ENCODE measurements around the gene ERO1A.

The ERO1A gene

DNA sequence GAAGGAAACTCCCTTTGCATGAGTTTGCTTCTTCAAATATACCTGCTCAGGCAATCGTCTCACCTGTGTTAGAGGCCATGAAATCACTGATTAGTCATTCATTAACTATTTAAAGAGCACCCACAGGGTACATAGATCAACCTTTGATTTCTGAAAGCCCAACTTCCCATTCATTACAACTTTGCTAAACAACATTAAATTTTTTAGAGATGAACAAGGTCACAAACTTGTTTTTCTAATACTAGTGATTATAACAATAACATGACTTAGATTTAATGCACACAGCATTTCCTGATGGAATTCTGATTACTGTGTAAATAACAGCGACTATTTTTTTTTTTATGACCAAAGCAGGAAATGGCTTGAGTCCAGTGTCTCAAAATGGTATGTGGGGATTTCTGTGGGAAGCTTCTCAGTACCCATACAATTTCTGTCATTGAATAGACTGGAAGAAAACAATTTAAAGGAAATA is 5.4 kb upstream of the ERO1A start:
- no peak for DNase-seq (ENCODE audit: low read depth in 2 of 2)

GRCh38 chr14:52694761-52695480 is 437 bp downstream of the ERO1A start:
- peak in 1 of 2 donors; percentile 9 for DNase-seq (ENCODE audit: low read depth in 2 of 2)

- DNase-seq (ENCODE audit: low read depth in 2 of 2) = no peak
Observed at GRCh38 chr14:52693532-52693931, 1.8 kb downstream of the ERO1A start.

DNA sequence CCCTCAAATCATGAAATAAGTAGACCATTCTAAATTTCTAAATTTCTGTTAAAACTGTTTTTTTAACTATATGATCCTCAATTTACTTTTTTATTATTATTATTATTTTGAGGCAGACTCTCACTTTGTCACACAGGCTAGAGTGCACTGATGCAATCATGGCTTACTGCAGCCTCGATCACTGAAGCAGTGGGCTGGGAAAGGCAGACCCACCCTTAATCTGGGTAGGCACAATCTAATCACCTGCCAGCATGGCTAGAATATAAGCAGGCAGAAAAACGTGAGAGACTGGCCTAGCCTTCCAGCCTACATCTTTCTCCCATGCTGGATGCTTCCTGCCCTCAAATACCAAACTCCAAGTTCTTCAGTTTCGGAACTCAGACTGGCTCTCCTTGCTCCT is 2.3 kb downstream of the ERO1A start:
- DNase-seq (ENCODE audit: low read depth in 2 of 2) = no peak

DNA sequence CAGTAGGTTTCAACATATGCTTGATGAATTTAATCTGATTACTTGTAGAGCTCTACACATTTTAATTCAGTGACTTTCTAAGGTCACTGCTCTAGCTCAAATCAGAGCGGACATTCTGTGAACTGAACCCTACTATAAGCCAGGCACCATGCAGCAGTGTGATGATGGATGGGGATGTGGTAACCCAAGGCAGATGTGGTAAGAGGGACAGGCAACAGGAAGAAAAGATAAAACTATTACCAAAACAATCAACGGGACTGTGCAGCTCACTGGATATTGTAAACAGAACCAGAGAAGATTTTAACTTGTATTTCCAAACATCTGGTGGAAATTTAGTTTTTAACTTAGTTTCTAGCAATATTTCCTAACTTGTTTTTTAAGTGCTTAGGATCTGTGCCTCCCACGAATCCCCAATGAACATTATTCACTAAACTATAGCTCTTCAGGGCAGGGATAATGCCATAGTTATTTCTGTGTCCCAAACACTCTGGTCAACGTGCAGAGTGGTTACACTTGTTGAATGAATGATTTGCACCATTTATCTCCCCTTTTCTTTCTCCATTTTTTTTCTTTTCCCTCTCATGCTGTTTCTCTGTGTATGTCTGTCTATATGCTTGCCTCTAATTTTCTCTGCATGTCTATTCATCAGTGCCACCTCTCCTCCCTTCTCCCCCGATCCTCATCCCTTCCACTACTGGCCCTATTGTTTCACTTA is 3.0 kb downstream of the ERO1A start:
- DNase-seq (ENCODE audit: low read depth in 2 of 2) = no peak

DNA sequence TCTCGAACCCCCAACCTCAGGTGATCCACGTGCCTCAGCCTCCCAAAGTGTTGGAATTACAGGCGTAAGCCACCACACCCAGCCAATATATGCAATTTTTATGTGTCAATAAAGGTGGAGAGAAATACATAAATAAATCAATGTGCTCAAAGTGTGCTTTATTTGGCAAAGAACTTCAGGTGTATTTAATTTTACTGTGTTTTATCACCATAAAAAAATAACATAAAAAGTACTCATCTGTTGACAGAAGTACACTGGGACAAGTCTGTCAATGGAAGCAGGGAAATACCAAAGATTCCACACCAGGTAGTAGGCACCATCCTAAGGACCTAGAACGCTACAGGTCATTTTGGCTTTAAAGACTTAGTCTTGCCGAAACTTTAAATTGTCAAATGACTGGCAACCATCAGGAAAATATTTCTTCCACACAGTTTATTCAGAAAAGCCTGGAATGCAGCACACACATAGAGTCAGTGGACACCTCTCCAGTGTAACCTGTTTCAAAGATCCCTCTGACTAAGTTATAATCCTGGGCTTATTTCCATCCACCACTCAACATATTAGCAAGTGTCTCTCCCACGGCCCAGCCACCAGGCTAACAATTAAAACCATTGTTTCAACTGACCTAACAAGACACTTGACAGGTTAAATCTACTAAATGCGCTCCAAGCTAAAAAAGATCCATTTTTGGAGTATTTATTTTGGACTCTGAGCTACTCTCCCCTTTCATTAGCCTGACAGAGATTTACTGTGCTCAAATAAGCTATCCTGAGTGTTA is 4.2 kb downstream of the ERO1A start:
- no peak for DNase-seq (ENCODE audit: low read depth in 2 of 2)

DNA sequence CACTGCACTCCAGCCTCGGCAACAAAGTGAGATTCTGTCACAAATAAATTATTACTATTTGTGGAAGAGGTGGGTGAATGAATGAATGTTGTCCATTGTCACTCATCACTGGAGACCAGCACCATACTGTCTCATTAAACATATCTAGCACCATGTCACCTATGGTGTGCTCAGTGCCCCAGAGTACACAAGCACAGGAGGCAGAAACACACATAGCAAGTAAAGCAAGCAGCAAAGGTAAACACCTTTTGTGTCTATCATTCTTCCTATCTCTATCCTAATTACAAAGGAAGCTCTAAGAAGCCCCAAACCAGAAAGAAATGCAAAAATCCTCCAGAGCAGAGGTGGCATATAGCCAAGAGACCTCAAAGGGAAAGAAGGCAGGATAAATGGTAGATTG is 9.2 kb downstream of the ERO1A start:
- no peak for DNase-seq (ENCODE audit: low read depth in 2 of 2)

DNA sequence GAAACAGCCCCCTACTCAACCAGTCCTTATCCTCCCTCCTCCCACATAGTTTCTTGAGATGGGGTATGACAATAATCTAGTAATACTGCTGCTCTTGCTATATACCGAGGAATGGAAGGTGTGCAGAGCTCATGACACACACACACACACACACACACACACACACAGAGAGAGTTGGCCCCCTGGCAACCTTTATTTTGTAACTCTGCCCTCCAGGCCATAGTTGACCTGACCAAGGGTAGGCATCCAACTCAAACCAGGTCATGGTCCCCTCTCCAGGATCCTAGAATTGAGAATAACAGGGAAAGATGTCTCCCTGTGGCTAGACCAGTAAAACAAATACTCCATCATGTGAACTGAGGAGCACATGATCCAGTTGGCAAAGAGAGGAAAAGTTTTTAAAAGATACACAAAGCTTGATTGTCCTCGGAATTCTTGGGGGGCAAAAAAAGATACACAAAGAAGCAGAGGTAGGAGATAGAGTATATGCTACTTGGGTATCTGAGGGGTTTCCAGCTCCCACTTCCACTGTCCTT is 11.3 kb downstream of the ERO1A start:
- DNase-seq (ENCODE audit: low read depth in 2 of 2) = no peak

DNA sequence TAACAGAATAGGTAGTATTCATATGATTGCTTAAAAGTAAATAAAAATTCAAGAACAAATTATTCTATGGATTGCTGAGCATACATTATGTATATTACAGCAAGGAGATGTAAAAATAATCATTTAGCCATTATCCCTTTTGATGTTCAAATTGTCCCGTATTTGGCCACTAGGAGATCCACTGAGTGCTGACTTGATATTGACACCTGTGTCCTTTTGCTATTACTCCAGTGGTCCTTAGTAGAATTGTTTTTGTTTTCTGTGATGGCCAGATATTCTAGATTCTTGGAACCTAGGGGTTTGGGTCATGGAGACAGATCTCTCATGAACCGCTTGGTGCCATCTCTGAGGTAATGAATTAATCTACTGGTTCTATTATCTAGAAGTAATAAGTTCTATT is 16.8 kb downstream of the ERO1A start:
- no peak for DNase-seq (ENCODE audit: low read depth in 2 of 2)

DNA sequence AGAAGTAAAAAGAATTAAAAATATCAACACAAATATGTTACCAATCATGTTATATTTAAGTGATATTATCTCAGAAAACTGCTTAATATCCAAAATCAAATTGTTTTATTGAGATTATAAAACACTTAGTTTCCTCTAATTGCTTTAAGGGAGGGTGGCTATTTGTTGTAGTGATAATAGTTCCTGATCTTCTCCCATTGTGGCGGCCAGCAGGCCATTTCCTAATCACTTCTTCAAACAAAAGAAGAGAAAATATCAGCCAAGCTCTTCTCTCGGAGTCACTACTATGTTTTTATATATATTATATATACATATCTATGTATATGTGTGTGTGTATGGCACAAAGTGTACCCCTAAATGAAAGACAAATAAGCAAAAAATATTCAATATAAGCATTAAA is 31.5 kb downstream of the ERO1A start:
- DNase-seq (ENCODE audit: low read depth in 2 of 2) = no peak

GRCh38 chr14:52661314-52661713 is 34.0 kb downstream of the ERO1A start:
- no peak for DNase-seq (ENCODE audit: low read depth in 2 of 2)

- no peak for DNase-seq (ENCODE audit: low read depth in 2 of 2)
Observed at GRCh38 chr14:52660832-52661231, 34.5 kb downstream of the ERO1A start.

DNA sequence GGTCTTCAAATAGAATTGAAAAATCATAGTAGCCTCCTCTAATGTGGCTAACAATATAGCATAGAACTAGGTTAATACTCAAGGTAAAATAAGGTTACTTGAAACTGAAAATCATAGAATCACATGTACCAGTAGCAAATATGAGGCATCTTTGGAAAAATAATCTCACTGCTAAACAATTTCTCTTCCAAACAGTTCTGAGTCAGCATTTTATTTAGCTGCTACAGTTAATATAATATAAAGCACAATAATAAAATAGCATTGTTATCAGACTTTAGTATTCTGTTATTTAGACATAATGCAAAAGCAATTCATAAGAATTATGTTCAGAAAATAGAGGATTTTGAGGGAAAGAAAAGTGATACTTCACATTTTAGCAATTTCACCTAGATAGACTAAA is 35.0 kb downstream of the ERO1A start:
- DNase-seq (ENCODE audit: low read depth in 2 of 2) = no peak

DNA sequence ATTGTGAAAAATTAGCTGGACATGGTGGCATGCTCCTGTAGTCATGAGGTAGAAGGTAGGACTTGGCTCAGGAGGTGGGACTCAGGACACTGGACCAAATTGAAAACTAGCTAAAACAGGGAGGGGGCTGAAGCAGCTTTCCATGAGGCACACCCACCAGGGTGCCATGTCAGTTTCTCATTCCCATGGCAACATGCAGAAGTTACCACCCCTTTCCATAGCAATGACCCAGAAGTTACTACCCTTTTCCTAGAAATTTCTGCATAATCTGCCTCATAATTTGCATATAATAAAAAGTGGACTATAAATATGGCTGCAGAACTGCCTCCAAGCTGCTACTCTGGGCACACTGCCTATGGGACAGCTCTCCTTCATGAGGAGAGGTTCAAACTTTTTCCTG is 38.5 kb downstream of the ERO1A start:
- DNase-seq (ENCODE audit: low read depth in 2 of 2) = no peak

GRCh38 chr14:52650774-52651173 is 44.6 kb downstream of the ERO1A start:
- no peak for DNase-seq (ENCODE audit: low read depth in 2 of 2)

DNA sequence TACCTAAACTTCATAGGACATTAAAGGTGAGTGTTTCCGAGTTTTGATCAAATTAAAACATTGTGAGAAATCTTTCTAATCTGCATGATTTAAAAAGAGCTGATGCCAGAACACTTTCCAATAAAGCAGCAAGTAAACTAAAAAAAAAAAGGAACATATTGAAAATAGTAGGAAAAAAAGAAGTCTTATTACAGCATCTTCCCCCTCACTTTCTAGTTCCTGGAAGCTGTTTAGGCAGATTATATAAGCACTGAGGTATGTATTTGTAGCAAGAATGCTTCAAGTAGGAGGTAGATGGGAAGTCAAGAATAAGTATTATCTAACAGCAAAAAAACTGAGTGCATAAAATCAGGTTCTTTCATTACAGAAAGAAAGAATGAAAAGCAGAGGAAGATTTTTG is 45.8 kb downstream of the ERO1A start:
- no peak for DNase-seq (ENCODE audit: low read depth in 2 of 2)

- no peak for DNase-seq (ENCODE audit: low read depth in 2 of 2)
Observed at GRCh38 chr14:52641745-52642144, 53.6 kb downstream of the ERO1A start.

GRCh38 chr14:52640137-52640536 is 55.2 kb downstream of the ERO1A start:
- DNase-seq (ENCODE audit: low read depth in 2 of 2) = no peak

DNA sequence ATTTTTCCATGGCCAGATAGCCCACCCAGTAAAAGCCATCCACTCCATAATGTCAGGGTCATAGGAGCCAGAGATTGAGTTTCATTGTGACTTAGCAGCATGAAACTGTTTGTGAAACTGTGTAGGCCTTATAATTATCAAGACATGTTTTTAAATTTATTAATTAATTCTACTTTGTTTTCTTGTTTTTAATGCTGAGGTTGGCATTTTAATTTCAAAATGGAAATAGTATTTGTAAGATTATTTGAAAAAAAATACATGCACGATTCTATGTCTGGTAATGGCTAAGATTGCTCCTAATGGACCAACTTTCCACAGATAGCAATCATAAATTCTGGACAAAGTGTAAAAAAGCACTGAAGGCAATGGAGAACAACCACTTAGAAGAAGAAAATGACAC is 75.7 kb downstream of the ERO1A start:
- no peak for DNase-seq (ENCODE audit: low read depth in 2 of 2)

- DNase-seq (ENCODE audit: low read depth in 2 of 2) = no peak
Observed at GRCh38 chr14:52618602-52619001, 76.8 kb downstream of the ERO1A start.

- DNase-seq (ENCODE audit: low read depth in 2 of 2) = no peak
Observed at GRCh38 chr14:52610187-52610586, 85.2 kb downstream of the ERO1A start.

- DNase-seq (ENCODE audit: low read depth in 2 of 2) = no peak
Observed at GRCh38 chr14:52609445-52610044, 85.8 kb downstream of the ERO1A start.
